ENCODE measurements around the gene RIPPLY1.
A peak's percentile ranks its signal among the peaks of the same experiment; 100 is the strongest.

RIPPLY1 gene, protein sequence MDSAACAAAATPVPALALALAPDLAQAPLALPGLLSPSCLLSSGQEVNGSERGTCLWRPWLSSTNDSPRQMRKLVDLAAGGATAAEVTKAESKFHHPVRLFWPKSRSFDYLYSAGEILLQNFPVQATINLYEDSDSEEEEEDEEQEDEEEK

GRCh38 chrX:106903291-106903824 is at the start of gene RIPPLY1:
RIPPLY1 (minus strand) TSS chrX:106903341; CDS start chrX:106903287, 54 bp downstream.
- no peak for DNase-seq

DNA sequence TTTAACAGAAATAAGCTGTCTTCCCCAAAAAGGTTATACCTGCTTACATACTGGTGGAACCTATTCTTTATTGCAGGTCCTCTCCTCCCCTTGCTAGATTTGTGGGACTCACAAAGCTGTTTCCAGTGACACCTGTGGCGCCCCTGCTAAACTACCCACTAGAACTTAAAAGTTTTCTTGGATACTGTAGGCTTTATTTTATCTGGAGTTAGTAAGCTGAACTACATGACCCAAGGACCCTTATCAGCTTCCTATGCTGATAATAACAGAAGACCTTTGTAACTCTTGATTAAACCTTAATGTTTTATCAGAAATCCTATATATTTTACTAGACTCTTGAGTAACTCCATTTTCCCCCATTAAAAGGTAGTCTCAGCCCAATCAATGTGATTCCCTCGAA is 49.4 kb upstream of the RIPPLY1 start:
- DNase-seq: no peak

DNA sequence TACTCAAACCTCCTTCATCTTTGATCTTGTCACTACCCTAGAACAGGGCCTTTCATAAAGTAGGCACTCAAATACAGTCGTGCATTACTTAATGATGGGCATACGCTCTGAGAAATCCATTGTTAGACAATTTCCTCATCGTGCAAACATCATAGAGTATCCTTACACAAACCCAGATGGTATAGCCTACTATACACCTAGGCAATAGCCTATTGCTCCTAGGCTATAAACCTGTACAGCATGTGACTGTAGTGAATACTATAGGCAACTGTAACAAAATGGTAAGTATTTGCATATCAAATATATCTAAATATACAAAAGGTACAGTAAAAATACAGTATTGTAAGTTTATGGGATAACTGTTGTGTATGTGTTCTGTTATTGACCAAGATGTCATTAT is 48.9 kb upstream of the RIPPLY1 start:
- DNase-seq: no peak

GRCh38 chrX:106951230-106951629 is 48.1 kb upstream of the RIPPLY1 start:
- no peak for DNase-seq

GRCh38 chrX:106950381-106950780 is 47.2 kb upstream of the RIPPLY1 start:
- no peak for DNase-seq

DNA sequence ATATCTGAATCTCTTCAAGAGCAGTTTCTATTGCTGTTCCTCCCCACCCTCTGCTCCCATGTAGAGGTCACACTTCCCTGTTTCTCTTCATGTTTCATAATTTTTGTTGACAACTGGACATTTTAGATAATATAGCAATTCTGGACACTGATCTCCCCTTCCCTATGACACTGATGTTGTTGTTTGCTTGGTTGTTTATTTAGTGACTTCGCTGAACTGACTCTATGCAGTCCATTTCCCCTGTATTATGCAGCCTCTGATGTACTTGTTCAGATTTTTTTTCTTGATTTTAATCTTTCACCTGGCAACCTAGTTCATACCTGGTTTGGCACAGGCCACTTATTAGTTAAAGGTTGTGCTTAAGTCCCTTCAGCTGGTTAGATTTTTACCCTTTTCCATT is 46.2 kb upstream of the RIPPLY1 start:
- no peak for DNase-seq

GRCh38 chrX:106948641-106949040 is 45.5 kb upstream of the RIPPLY1 start:
- no peak for DNase-seq

DNA sequence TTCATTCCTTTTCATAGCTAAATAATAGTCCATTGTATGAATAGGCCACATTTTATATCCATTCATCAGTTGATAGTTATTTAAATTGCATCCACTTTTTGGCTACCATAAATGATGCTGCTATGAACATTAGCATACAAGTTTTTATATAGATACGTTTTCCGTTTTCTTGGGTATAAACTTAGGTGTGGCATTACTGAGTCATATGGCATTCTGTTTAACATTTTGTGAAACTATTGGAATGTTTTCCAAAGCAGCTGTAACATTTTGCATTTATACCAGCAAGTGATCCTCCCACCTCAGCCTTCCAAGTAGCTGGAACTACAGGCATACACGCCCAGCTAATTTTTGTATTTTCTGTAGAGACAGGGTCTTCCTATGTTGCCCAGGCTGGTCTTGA is 43.3 kb upstream of the RIPPLY1 start:
- no peak for DNase-seq

DNA sequence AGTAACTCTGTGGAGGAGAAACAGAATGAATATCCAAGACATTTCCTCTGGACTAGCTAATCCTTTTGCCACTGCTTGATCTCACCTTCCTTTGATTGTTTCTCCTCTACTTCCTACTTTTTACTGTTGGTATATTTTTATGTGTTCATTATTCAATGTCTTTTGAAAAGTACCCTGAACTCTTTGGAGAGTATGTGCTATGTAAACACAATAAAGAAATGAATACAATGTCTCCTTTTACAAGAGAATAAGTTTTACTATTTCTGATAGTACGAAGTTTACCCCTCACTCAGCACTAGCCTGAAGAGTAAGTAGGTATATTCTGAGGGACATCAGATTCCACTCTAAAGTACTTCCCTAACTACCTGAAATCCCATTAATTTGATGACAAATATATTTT is 36.9 kb upstream of the RIPPLY1 start:
- DNase-seq: no peak

DNA sequence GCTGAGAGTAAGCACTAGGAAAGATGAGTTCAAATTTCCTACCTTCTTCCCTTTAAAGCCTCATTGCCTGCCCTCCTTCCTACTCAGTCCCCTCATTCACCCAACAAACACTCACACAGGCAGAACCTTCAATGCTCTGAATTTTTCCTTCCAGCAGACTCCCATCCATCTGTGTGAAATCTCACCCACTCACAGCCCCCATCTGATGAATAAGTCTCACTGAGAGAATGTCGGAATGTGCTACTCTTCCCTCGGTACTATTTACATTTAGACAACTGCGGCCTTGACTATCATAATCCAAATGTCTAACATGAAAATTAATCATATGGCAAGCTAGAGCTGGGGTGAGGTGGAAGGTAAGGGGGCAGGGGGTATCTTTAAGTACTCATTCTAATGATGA is 36.4 kb upstream of the RIPPLY1 start:
- DNase-seq: no peak

DNA sequence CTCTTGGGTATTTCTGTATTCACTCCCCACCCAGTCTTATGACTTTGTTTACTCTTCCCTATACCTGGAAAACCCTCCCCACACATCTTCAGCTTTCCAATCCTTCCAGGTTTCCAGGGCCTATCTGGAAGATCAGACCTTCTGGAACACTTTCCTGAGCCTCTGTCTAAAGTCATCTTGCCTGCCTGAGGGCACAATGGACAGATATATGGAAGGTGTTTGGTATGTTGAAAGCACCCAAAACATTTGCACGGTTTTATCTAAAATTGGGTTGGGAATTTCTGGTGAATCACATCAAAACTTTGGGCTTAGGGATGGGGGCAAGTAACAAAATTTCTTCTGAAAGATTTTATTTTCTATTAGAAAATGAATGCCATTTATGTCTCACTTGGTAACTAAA is 33.1 kb upstream of the RIPPLY1 start:
- DNase-seq: no peak

- DNase-seq: no peak
Measured at GRCh38 chrX:106935175-106935574, 32.0 kb upstream of the RIPPLY1 start.

- no peak for DNase-seq
Measured at GRCh38 chrX:106933538-106933961, 30.4 kb upstream of the RIPPLY1 start.

DNA sequence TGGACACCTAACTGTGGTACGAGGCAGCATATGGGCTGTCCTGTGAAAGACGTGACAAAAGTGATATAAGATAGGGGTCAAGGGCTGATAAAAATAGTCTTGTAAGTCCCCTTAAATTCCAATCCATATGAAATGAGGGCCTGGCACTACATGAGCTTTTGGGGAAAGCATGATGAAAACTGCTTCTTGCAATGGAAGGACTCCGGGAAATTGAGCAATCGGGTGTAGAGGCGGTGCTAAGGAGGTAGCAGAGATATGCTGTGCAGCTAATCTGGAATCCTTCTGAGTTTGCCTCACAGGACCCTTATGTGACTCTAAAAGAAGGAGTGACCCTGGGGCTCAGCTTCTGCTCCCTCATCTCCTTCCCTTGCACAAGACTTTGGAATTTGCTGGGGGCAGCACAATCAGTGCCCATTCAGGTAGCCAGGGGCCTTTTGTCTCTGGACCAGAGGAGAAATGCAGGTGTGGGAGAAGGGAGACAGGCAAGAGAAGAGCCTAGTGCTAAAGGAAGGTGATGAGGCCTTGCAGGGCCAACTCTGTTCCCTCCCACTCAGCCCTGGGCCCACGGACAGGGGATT is 29.9 kb upstream of the RIPPLY1 start:
- no peak for DNase-seq

DNA sequence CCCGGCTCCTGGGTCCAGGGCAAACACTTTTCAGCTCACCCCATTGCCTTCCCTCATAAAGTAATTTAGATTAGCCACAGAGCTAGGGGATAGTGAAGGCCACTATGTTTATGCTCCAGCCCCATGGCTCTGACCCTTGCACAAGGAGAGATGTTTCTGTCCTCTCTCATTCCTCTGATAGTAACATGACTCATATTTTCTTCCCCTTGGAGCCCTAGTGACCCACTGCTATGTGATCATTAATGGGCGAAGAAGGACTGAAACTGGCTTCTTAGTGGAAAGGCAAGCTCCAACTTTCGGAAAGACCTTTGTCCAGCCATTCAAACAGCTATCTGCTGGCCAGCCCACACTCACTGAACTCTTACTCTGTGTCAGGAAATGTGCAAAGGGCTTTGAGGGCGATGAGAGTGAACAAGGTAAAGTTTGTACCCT is 29.4 kb upstream of the RIPPLY1 start:
- DNase-seq: no peak

- no peak for DNase-seq
Measured at GRCh38 chrX:106931831-106932491, 28.8 kb upstream of the RIPPLY1 start.

DNA sequence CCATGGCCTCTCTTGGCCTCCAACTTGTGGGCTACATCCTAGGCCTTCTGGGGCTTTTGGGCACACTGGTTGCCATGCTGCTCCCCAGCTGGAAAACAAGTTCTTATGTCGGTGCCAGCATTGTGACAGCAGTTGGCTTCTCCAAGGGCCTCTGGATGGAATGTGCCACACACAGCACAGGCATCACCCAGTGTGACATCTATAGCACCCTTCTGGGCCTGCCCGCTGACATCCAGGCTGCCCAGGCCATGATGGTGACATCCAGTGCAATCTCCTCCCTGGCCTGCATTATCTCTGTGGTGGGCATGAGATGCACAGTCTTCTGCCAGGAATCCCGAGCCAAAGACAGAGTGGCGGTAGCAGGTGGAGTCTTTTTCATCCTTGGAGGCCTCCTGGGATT is 25.1 kb upstream of the RIPPLY1 start:
- DNase-seq: no peak

DNA sequence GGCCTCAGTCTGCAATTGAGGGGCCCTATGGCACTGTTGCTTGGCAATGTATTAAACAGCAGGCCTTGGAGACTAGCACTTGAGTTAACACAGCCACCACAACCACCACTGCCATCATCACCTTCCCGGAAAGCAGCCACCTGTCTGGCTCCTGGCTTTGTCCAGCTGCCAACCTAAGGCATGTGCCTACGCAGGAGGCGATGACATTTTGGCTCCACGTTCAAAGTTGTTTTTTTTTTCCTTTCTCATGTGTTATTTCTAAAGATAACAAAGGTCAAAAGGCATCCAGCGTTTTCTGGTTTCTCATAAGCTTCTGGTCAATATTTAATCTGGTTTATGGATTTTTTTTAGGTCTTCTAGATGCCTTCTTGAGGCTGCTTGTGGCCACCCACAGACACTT is 24.6 kb upstream of the RIPPLY1 start:
- no peak for DNase-seq

DNA sequence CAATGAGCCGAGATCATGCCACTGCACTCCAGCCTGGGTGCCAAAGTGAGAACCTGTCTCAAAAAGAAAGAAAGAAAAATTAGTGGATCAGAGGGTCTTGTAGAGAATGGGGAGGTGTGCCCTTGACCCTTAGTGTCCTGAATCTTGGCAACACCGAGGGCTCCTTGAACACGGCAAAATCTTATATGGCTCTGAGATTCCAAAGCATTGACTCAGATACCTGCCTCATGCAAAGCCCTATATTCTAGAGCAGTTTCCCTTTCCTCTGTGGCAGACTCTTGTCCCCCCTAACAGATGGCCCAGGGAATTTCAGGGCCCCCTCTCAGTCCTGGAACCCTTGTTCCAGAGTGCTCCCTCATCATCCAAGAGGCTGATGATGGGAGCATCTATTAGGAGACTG is 23.9 kb upstream of the RIPPLY1 start:
- no peak for DNase-seq

- DNase-seq: no peak
Measured at GRCh38 chrX:106921637-106922036, 18.5 kb upstream of the RIPPLY1 start.

DNA sequence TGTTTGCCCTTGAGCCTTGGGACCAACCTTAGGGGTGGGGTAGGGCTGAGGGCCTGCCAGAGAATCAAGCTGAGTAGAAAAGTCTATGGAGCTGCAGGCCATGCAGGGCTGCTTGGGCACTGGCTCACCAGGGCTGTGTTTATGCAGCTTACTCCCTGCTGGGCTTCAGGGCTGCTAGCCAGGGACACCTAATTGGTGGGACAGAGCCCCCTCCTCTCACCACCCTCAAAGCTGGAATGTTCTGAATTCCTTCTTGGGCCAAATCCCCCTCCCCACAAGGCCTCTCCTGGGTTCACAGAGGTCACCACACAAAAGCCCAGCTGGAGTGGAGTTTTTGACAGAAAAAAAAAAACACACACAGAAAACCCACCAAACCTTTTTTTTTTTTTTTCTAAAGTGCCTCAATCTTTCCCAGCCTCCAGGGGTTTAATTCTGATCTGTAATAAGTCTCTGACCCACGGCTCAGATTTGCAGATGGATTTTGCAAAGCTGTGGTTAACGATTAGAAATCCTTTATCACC is 16.9 kb upstream of the RIPPLY1 start, which contains the start of gene CLDN2:
TSS of gene CLDN2 (plus strand) at position 471 of the 521 bp plus-strand sequence. CDS start 7,827 bp downstream, outside the sequence.
- DNase-seq: peak; percentile 74

DNA sequence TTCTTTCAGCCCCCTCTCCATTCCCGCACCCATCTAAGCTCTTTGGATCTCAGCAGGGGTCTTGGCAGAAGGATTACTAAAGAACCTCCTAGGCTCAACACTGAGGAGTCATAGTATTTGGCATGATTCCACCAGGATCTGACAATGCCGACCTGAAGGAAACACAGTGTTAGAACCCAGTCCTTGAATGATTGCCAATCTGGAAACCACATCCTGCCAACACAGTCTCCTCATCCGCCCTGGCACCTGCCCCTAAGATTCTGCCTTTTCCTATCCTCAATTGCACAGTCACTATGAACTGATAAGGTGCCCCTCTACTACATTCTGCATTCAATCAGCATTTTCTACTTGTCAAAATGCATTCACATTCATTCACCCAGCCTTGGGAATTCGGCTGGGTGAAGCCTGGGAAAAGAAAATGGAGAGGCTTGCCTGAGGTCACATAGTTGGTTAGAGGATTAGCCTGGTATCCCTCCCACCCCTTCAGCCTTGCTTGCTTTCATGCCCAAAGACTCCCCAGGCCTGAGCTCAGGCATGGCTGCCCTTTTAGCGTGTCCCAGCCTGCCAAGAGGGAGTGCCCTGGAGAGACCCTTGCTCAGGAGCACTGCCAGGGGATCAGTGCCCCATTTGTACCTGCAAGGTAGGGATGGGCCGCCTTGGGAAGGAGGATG is 14.8 kb upstream of the RIPPLY1 start:
- DNase-seq: no peak

DNA sequence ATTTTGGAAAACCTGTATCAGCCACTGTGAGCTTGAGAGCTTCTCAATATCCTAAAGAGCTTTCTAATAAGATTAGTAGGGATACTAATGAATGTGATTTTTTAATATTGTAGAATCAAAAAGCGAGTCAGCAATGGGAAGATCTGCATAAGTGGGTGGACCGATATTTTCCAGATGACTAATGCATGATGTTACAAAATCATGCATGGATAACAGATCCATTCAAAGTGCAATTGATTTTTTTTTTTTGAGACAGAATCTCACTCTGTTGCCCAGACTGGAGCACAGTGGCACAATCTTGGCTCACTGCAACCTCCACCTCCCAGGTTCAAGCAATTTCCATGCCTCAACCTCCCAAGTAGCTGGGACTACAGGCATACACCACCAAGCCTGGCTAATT is 9.7 kb upstream of the RIPPLY1 start:
- no peak for DNase-seq

Data from eye (tissue), 1 donor.